Sciatic nerve (tissue), 2 donors: ENCODE results near the gene STMN1. TPM values are rescaled to one million over a fixed set of nuclear protein-coding genes. Genes with fewer than 3 reads are reported as not detected.

Experiments used
- ATAC-seq: fragments of 200-7000 bp; cut with Tn5 transposase; one replicate; pipeline ENCODE4 v1.9.1; 2020; ENCODE audit warnings: mild to moderate bottlenecking, moderate library complexity
- DNase-seq: peaks from one replicate; pipeline ENCODE4 v3.0.0-alpha.2; 2020; ENCODE audit warnings: low spot score
- intact Hi-C: fragments of 100-400 bp; cut with DNase I; formaldehyde crosslinking; loops from one replicate; pipeline ENCODE4 v1.14.2; 2022
- total RNA-seq: library from RNA; stranded (reverse); fragmentation: NEBNext Ultra II Directional; extraction: Animal tissue kit (Norgen Biotek cat#: 25700); gene quantifications from one replicate; pipeline ENCODE4 v1.2.1, GENCODE V29; 2021
- donor health status: DM: no; HTN: no; CAD: no.
- donor health status: DM: no; HTN: no; CAD: no.

Gene STMN1
- total RNA-seq, 1 donor from 2014 or later: 186 TPM

DNA sequence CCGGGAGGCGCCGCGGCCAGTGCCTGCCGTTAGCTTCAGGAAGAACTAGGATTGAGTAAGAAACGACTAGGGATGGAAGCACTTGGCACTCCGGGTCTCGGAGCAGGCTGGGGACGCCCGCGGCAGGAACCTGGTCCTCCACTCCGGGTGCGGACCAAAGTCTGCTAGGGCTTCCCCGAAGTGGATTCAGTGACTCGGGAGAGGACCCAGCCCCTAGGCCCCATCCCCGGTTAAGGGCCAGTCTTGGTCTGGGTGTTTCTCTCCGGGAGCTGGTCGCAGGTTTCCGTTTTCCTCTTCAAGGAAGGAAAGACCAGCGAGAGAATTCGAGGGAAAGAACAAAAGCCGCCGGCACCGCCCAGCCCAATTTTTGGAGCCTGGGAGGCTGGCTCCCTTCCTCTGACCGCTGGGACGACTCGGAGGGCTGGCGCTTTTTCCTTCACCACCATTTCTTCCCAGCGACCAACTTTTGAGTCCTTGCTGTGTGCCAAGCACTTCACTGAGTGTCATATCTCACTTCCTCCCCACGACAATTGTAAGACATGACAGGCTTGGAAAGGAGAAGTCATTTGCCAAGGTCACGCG is 16.8 kb upstream of the STMN1 start:
- intact Hi-C loops: no loop called here
- DNase-seq (peak; percentile 65), ATAC-seq (peak; percentile 63)

DNA sequence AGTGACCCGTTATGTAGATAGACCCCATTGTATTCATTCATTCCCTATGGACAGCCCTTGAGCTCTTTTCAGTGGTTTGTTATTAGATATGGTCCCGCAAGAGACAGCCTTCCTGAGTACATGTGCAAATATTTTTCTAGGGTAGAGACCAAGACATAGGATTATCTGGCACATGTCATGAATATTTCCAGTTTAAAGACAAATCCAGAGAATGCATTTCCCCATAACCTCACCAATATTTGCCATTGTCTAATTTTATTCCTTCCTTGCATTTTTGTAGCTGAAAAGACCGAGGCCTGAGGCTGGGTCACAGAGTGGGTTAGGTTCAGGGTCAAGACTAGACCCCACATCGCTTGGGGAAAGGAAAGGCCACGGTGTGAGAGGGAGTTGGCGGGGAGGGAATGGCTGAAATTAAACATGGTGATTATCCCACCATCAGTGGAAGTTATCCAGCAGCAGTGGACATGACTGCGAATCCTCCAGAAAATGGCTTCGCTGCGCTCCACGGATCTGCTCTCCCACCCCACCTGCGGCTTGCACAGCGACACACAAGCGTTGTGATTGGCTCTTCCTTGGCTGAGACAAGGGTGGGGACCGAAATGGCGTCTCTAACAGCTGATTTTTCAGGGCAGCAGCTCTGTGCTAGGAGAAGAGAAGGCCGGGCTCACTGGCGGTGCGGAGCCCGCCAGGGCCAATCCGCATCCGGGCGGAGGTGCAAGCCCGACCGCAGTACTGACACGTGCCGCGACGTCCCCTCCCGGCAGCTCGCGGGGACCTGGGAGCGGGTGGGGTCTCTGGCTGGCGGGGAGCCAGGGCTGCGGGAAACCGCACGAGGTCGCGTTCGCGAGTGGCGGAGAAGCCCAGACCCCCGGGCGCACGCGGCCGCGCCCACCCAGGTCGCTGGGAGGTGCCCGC is 16.1 kb upstream of the STMN1 start:
- ATAC-seq: peak; percentile 73
- intact Hi-C loops: no loop called here

DNA sequence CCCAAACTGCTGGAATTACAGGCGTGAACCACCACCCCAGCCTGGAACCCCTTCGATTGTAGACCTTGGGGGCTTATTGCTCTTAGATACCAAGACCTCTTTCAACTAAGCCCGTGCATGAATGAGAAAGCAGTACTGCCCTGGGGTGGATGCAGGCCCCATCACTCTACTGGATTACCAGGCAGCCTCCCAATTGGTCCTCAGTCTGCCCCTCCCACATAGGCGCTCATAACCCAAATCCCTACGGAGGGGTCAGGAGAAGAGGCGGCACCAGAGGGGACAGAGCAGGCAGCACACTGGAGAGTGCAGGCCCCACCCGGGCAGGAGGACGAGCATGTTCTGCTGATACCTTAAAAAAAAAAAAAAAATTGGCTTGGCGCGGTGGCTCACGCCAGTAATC is 12.4 kb upstream of the STMN1 start:
- no peak for ATAC-seq
- DNase-seq: no peak
- intact Hi-C loops: no loop called here

More for the DNA sequence above, 16.1 kb upstream of the STMN1 start:
- DNase-seq: peak; percentile 67

DNA sequence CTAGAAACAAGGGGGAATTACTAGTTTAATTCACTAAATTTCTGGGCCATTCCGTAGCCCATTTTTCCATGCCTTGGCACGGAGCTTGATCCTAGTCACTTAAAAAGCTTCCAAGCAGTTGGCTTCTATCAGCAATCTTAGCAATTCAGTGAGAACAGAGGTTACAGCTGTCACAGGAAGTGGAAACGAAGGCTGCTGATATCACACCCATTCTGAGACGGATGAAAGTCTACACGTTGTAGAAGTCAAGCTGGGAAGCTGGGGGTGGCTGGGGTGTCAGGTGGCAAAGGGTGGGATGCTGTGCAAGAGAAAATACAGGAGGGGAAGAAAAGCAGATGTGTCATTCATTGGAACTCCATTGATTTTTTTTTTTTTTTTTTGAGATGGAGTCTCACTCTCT is 11.8 kb upstream of the STMN1 start:
- ATAC-seq (no peak), DNase-seq (no peak)
- intact Hi-C loops: no loop called here

DNA sequence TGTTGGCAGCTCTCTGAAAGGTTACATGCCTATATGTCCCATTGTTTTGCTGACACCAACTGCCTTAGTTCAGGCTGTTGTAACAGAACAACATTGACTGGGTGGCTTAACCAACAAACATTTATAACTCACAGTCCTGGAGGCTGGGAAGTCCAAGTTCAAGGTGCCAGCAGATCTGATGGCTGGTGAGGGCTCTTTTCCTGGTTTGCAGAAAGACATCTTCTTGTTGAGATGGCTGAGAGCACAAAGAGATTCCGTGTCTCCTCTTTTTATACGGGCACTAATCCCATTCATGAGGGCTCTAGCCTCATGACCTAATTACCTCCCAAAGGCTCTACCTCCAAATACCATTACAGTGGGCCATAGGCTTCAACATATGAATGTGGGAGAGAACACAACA is 10.2 kb upstream of the STMN1 start:
- ATAC-seq (no peak), DNase-seq (no peak)
- intact Hi-C loops: no loop called here

DNA sequence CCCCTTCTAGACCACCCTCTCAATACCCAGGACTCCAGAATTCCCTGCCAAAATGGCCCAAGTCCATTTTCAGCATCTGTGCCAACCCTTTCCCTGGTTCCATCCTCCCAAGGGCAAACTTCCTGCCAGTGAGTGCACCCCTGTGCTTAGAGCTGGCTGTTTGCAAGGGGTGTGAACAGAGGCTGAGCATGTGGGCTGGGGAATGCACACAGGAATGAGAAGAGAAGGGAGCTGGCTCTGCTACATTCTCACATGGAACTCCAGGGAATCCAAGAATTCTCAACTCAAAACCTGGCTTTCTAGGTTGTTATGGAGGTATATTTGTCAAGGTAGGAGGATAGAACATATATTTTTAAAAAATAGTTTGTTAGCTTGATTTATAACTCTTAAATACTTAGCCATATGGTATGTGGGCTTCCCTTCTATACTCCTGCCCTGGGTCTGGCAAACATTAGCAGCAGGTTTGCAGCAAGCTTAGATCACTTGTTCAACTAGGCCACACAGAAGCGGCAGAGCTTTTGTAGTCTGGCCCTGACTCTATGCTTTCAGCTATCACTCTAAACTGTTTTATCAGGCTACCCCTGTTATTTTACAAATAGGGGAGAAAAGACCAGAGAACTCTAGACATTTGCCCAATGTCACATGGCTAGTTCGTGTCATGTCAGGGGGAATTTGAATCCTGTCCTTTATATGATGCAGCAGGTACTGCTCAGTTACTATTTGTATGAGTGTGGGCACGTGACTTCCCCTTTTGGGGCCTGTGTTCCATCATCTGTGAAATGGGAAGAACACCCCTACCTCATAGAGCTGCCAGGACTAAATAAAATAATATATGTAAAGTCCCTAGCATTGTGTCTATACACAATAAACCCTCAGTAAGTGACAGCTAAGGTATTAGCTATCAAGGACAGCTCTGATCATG is 8.1 kb upstream of the STMN1 start:
- intact Hi-C loops: no loop called here
- DNase-seq (no peak), ATAC-seq (no peak)

DNA sequence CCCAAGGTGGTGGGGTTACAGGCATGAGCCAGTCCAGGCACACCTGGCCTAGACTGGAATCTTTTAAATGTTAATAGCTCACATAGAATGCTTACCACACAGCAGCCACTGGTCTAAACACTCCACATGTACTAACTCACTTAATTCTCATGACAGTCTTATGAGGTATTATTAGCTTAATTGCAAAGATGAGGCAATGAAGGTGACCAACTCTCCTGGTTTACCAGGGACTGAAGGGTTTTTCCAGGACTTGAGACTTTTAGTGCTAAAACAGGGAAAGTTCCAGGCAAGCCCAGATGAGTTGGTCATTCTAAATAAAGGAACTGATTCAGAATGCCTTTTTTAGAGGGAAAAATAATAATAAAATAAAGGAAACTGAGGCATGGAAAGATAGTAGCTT is 7.0 kb upstream of the STMN1 start:
- DNase-seq: no peak
- intact Hi-C loops: no loop called here
- ATAC-seq: no peak

DNA sequence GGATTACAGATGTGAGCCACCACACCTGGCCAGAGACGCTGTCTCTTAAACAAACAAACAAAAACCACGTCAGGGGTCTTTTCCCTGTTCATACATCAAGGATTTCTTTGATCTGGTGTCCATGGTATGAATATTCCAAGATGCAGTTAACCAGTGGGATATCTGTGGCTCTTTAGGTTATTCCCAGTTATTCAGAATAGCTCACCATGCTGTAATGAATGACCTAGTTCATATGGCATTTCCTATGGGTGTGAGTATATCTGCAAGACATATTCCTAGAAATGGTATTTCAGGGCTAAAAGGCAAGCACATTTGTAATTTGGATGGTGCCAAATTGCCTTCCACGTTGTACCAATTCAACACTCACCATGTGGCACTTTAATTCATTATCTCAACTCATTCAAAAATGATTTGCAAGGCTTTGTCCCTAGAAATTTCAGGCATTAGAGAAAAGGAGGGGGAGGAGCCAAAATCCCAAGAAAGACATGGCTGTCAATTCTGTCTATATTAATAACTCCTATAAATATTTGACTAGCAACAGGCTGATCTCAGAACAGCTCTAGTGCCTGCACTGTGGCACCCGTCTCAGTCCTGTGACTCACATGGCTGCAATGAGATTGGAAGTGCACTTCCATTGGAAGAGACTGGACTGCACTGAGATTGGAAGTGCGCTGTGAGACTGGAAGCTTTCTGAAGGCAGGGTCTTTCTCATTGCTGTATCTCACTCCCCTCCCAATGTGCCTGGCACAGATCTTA is 6.0 kb upstream of the STMN1 start:
- ATAC-seq (no peak), DNase-seq (no peak)
- intact Hi-C loops: no loop called here

DNA sequence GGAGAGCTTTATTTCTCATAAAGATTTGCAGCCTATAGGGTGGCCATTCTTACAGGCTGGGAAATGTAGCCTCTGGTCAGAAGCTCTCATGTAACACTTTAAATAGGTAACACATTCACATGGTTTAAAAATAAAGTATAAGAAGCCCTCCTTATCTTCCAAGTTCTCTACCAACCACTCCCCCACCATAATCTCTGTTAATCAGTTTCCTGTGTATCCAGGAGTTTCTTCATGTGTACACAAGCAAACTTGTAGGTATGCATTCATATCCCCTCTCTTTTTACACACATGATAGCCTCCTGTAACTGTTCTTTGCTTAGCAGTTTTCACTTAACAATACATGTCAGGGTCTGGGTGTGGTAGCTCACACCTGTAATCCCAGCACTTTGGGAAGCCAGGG is 4.9 kb upstream of the STMN1 start:
- intact Hi-C loops: no loop called here
- ATAC-seq (no peak), DNase-seq (no peak)

DNA sequence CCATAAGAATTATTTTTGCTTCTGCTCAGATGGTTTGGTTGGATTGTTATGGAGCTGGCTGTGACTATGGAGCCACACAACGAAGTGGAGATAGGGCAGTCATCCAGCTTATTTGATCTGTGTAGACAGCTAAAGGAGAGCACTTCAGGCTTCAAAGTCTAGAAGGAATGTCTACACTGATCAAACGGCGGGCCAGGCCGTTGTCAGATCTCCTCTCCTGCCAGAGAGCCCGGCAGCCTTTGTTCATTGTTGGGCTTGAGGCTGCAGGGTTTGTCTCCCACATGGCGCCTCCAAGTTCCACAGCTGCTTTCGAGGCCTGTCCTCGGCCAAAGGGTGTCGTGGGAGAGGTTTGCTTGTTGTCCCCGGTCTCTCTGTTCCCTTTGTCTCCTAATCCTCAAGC is 2.8 kb upstream of the STMN1 start:
- intact Hi-C loops: no loop called here
- no peak for DNase-seq
- no peak for ATAC-seq

DNA sequence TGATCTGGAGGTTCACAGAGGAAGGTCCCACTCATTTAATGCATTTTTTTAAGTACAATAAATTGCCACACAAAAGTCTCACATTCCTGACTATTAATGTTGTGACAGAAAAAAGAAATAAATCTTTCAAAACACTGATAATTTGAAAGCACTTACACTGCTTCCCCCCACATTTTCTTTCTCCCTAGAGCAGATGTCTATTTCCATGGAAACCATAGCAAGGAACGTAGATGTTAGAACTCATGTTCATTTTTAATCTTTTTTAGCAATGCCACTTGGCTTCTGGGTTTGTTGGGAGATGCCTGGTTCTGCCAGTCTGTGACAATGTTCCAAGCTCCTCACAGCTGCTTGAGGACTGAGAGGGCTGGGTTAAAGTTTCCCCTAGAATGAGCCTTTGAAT is 1.9 kb upstream of the STMN1 start:
- intact Hi-C loops: no loop called here
- ATAC-seq: no peak
- no peak for DNase-seq

DNA sequence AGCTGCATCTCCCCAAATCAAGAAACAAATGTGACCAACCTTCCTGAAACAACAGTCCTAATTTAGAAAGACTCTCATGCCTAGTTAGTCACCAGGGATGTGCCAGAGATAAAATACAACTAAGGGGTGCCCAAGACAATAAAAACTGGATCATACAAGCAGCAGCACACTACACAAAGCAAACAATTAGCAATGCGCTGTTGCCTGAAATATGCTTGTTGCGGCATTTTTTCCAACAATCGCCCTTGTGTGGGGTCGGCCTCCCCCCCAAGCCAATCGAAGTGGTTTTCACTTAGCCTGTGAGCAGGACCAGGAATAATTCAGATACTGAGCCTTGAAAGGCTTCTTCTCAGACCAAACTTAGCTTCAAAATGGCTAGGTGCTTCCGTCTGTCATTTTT is 1.4 kb upstream of the STMN1 start:
- no peak for DNase-seq
- no peak for ATAC-seq
- intact Hi-C loops: no loop called here

DNA sequence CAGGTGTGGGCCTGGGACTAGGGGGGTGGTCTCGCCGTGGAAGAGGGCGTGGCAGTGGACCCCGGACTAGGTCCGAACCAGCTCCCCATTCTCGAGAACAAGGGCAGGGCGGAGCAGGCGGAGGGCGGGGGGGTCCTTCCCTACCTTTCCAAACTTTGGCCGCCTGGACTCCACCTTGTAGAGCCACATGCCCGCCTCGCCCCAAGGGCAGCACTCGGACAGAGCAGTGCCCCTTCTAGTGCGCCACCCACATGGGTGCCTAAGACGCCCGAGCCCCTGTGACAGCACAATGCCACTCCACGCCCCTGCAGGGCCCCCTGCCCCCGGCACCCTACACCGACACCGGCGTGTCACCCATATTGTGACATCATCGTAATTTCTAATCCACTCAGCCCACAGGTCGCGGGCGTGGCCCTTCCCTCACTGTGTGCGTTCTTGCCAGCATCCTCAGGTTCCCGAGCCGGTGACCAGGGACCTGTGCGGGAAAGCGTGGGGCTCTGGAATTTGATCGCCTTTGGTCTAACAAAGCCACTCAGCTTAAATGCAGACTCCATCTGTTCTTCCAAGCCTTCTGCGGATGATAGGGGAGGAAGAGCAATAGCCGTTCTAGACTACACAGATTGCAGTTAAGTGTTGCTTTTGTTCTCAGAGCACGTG is 553 bp upstream of the STMN1 start:
- intact Hi-C loops: no loop called here
- DNase-seq (peak; percentile 68), ATAC-seq (peak; percentile 20)

DNA sequence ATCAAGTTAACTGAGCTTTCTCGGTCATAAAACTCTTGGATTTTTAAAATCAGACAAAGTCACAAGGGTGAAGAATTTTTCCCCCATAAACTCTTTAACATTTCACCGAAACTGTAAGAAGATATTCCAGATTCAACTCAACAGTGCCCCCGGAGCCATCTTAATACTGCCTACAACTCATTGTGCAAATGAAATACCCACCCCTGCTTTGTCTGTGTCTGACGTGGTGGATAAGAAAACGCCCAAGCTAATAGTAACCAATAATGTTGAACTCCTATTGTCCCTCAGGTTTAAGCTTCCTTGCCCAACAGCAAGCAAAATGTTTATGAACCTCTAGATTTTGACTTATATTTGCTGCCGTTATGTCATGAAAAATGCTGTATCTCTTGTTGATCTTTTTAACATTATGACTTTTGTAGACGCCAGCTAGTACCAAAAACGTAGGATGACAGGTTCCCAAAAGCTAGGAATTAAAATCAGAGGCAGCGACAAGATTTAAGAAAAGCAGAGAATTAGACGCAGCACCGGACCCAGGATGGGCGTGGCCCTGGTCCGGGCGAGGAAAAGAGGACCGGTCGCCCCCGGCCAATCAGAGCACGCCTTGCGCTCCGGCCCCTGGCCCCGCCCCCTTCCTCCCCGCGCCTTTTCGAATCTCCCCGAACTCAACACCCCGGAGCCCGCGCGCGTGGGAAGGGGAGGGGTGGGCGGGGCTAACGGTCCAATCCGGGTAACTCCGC is 1.1 kb downstream of the STMN1 start:
- intact Hi-C loops: loop anchor here (5.0 kb wide), 1 partner anchor 92 kb away; the partner anchor contains the start of gene PAFAH2
- ATAC-seq (peak; percentile 96), DNase-seq (peak; percentile 98)

DNA sequence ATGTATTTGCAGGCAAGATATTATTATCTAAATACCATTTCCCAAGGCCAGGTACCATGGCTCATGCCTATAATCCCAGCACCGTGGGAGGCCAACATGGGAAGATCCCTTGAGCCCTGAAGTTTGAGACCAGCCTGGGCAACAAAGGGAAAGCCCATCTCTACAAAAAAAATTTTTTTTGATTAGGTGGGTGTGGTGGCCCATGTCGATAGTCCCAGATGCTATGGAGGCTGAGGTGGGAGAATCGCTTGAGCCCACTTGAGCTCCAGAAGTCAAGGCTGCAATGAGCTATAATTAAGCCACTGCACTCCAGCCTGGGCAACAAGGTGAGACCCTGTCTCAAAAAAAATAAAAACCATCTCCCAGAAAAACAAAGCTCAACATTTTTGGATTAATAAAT is 2.2 kb downstream of the STMN1 start:
- intact Hi-C loops: loop anchor here (5.0 kb wide), 1 partner anchor 93 kb away; the partner anchor contains the start of gene PAFAH2
- ATAC-seq: no peak

DNA sequence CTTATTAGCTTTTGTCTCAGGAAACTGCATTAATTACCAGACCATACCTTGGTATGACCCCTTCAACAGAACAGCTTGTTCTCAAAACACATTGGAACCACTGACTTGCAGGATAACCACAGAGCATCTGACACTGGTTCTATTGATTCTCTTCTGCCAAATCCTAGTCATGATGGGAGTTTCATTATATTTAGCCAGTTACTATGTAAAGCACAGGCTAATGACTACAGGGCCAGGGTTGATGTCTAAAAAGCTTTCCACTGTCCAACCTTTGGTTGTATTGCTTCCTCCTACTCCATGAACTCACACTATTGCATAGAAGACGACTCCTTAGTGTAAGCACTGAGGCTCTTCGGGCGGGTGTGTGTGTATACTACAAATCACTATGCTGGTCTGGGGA is 3.8 kb downstream of the STMN1 start:
- no peak for DNase-seq
- no peak for ATAC-seq
- intact Hi-C loops: loop anchor here (5.0 kb wide), 1 partner anchor 95 kb away; the partner anchor contains the start of gene PAFAH2

More for the DNA sequence above, 2.2 kb downstream of the STMN1 start:
- DNase-seq: no peak

DNA sequence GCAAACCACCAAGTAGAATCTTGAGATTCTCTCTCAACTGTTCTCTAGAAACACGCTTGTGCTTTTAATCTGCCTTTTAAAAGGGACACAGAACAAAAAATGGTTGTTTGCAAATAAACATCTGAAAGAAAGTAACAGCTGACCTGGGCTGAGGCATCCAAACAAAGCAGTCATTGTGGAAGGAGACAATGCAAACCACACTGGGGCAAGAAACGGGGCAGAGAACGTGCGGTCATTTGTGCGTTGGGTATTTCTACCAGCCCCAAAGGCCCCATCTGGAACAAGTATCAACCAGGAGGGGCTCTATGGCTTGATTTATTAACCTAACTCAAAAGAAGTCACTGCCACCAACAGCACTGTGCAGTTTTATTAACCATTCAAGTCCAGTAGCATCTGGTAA is 6.0 kb downstream of the STMN1 start:
- DNase-seq (no peak), ATAC-seq (no peak)
- intact Hi-C loops: loop anchor here (5.0 kb wide), 1 partner anchor 97 kb away; the partner anchor contains the start of gene PAFAH2
